ENCODE data around the gene CCDC138. TPM values are rescaled to one million over a fixed set of nuclear protein-coding genes. Genes with fewer than 3 reads are reported as not detected.

CCDC138 gene
- total RNA-seq, 1 donor from 2014 or later, result 27.9 TPM

DNA sequence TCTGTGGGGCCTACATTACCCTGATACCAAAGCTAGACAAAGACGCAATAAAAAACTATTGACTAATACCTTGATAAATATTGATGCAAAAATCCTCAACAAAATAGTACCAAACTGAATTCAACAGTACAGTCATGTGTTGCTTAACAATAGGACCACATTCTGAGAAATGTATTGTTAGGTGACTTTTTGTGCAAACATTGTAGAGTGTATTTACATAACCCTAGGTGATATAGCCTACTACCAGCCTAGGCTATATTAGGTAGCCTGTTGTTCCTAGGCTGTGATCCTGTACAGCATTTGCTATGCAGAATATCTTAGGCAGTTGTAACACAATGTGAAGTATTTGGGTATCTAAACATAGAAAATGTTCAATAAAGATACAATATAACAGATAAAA, 36.7 kb downstream of the CCDC138 start:
- no peak for DNase-seq (ENCODE audit: extremely low spot score, unreplicated experiment)
- Mint-ChIP-seq H3K36me3 (peaks cover 40% of the 10 kb centered on the region), H3K4me3 (no peak overlapping the region), H3K9me3 (no peaks in the 10 kb centered on the region), H3K27ac (no peak overlapping the region), H3K27me3 (no peaks in the 10 kb centered on the region), H3K4me1 (ENCODE audit: unreplicated experiment) (no peaks in the 10 kb centered on the region)
- TF ChIP-seq, protein P1, sequence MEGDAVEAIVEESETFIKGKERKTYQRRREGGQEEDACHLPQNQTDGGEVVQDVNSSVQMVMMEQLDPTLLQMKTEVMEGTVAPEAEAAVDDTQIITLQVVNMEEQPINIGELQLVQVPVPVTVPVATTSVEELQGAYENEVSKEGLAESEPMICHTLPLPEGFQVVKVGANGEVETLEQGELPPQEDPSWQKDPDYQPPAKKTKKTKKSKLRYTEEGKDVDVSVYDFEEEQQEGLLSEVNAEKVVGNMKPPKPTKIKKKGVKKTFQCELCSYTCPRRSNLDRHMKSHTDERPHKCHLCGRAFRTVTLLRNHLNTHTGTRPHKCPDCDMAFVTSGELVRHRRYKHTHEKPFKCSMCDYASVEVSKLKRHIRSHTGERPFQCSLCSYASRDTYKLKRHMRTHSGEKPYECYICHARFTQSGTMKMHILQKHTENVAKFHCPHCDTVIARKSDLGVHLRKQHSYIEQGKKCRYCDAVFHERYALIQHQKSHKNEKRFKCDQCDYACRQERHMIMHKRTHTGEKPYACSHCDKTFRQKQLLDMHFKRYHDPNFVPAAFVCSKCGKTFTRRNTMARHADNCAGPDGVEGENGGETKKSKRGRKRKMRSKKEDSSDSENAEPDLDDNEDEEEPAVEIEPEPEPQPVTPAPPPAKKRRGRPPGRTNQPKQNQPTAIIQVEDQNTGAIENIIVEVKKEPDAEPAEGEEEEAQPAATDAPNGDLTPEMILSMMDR (conservative IDR thresholded peaks at IDR 0.05), result no peak

DNA sequence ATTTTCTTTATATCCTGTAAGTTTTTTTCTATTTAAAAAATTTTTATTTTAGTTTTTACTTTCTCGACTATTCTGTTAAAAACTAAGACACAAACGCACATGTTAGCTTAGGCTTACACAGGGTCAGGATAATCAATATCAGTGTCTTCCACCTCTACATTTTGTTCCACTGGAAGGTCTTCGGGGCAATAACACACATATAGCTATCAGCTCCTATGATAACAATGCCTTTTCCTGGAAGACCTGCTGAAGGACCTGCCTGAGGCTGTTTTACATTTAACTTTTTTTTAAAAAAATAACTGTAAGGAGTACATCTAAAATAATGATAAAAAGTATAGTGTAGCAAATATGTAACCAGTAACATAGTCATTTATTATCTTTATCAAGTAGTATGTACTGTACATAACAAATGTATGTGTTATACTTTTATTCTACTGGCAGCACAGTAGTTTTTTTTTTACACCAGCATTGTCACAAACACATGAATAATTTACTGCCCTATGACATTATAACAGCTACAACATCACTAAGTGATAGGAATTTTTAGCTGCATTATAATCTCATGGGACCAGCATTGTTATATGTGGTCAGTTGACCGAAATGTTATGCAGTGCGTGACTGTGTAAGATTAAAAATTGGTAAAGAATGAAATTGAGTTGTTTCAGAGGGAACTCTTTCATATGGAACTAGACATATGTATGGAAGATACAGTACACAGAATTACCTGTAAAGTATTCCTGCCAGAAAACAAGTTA, 37.9 kb downstream of the CCDC138 start:
- Mint-ChIP-seq H3K4me1 (ENCODE audit: unreplicated experiment) (no peaks in the 10 kb centered on the region), H3K27ac (no peak overlapping the region), H3K36me3 (peaks cover 32% of the 10 kb centered on the region), H3K4me3 (no peak overlapping the region), H3K9me3 (no peaks in the 10 kb centered on the region), H3K27me3 (no peaks in the 10 kb centered on the region)
- no peak for DNase-seq (ENCODE audit: extremely low spot score, unreplicated experiment)
- TF ChIP-seq, protein P1 (conservative IDR thresholded peaks at IDR 0.05), result no peak

DNA sequence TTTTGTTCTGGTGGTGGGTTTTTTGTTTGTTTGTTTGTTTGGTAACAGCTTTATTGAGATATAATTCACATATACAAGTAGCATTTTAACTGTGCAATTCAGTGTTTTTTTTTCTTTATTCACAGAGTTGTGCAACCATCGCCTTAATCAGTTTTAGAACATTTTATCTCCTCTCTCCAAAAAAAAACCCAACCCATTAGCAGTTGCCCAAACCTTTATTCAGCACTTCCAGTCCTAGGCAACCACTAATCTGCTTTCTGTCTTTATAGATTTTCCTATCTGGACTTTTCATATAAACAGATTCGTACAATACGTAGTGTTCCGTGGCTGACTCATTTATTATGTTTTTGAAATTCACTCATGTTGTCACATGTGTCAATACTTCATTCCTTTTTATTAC, 38.7 kb downstream of the CCDC138 start:
- DNase-seq (ENCODE audit: extremely low spot score, unreplicated experiment), result no peak
- Mint-ChIP-seq H3K9me3 (no peaks in the 10 kb centered on the region), H3K4me1 (ENCODE audit: unreplicated experiment) (no peaks in the 10 kb centered on the region), H3K27me3 (no peaks in the 10 kb centered on the region), H3K27ac (no peak overlapping the region), H3K36me3 (peaks cover 29% of the 10 kb centered on the region), H3K4me3 (no peak overlapping the region)
- TF ChIP-seq, protein P1 (conservative IDR thresholded peaks at IDR 0.05), result no peak

DNA sequence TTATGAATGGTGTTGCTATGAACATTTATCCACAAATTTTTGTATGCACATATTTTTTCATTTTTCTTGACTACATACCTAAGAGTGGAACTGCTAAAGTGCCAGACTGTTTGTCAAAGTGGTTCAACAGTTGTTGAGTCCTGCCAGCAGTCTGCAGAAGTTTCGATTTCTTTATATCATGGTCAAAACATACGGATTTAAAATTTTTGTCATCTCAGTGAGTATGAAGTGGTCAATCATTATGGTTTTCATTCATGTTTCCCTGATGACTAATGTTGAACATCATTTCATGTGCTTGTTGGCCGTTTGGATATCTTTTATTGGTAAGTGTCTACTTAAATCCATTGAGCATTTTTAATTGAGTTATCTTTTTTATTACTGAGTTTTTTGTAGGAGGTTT, 39.2 kb downstream of the CCDC138 start:
- TF ChIP-seq, protein P1 (conservative IDR thresholded peaks at IDR 0.05), result no peak
- DNase-seq (ENCODE audit: extremely low spot score, unreplicated experiment), result no peak
- peaks cover 25% of the 10 kb centered on the region for H3K36me3 Mint-ChIP-seq
- no peak overlapping the region for H3K4me3 Mint-ChIP-seq
- H3K27ac Mint-ChIP-seq, result no peak overlapping the region
- no peaks in the 10 kb centered on the region for H3K9me3 Mint-ChIP-seq
- H3K4me1 Mint-ChIP-seq (ENCODE audit: unreplicated experiment), result no peaks in the 10 kb centered on the region
- no peaks in the 10 kb centered on the region for H3K27me3 Mint-ChIP-seq

DNA sequence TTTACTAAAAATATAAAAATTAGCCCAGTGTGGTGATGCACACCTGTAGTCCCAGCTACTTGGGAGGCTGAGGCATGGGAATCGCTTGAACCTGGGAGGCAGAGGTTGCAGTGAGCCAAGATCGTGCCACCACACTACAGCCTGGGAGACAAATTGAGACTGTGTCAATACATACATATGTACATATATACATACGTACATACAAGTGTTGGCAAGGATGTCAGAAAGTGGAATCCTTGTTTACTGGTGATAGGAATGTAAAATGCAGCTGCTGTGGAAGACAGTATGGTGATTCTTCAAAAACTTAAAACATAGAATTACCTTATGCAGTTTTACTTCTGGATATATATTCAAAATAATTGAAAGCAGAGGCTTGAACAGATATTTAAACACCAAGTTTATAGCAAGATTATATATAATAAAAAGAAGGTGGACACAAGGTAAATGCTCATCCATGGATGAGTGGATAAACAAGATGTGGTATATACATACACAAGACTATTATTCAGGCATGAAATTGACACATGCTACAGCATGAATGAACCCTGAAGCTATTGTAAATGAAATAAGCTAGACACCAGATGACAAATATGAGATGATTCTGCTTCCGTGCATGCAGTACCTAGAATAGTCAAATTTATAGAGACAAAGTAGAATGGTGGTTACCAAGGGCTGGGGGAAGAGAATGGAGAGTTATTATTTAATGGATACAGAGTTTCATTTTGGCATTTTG, 43.2 kb downstream of the CCDC138 start:
- H3K36me3 Mint-ChIP-seq, result peaks cover 18% of the 10 kb centered on the region
- TF ChIP-seq, protein P1 (conservative IDR thresholded peaks at IDR 0.05), result no peak
- H3K4me1 Mint-ChIP-seq (ENCODE audit: unreplicated experiment), result peaks cover 6% of the 10 kb centered on the region
- no peak for DNase-seq (ENCODE audit: extremely low spot score, unreplicated experiment)
- no peak overlapping the region for H3K27ac Mint-ChIP-seq
- H3K27me3 Mint-ChIP-seq, result no peaks in the 10 kb centered on the region
- H3K9me3 Mint-ChIP-seq, result peaks cover 2% of the 10 kb centered on the region
- no peak overlapping the region for H3K4me3 Mint-ChIP-seq
